Psoas muscle (tissue), 8 donors: Measurements from ENCODE around the gene MKNK2. TPM values are rescaled to one million over a fixed set of nuclear protein-coding genes. Genes with fewer than 3 reads are reported as not detected.

Source experiments
- ATAC-seq, 4 donors: fragments of 200-7000 bp; cut with Tn5 transposase; one replicate each; pipeline ENCODE4 v1.9.1; 2020; ENCODE audit warnings: moderate library complexity in 3 of 4, mild to moderate bottlenecking in 2 of 4
- DNase-seq, 2 donors: peaks; one replicate each; pipeline ENCODE4 v3.0.0-alpha.2; 2020
- H3K27ac ChIP-seq: fragments of 200-600 bp; one replicate; pipeline ENCODE4 v1.8.0; 2022
- H3K27me3 ChIP-seq, 3 donors: fragments of 200-600 bp in 1 of 3; one replicate each; pipeline versions ENCODE4 v1.6.1 to v1.8.0; 2013 to 2022; ENCODE audit warnings: low read length in 2 of 3, mild to moderate bottlenecking in 2 of 3, moderate library complexity in 1 of 3; ENCODE audit not compliant: insufficient read depth in 3 of 3
- H3K36me3 ChIP-seq, 2 donors: fragments of 200-600 bp in 1 of 2; one replicate each; pipeline versions ENCODE4 v1.6.1 to v1.8.0; 2013 to 2022; ENCODE audit warnings: low read depth in 1 of 2, mild to moderate bottlenecking in 1 of 2, moderate library complexity in 1 of 2; ENCODE audit not compliant: insufficient read depth in 1 of 2
- H3K4me1 ChIP-seq: fragments of 200-600 bp; one replicate; pipeline ENCODE4 v1.8.0; 2022
- H3K4me3 ChIP-seq: fragments of 200-600 bp; one replicate; pipeline ENCODE4 v1.8.0; 2022; ENCODE audit warnings: mild to moderate bottlenecking
- H3K9me3 ChIP-seq: fragments of 200-600 bp; one replicate; pipeline ENCODE4 v1.8.0; 2022
- WGBS, 3 donors: extraction: QIAGEN DNeasy Blood & Tissue Kit; methylation state at CpG; one replicate each; pipeline versions ENCODE4 v1.1.6 to v1.1.7; 2013; 5-methylcytosine and 5-hydroxymethylcytosine counted together
- intact Hi-C, 2 donors: fragments of 100-400 bp; cut with DNase I; formaldehyde crosslinking; loops; one replicate each; pipeline versions ENCODE4 v1.11.0 to v1.14.2; 2022
- polyA plus RNA-seq, 3 donors: library from polyadenylated mRNA; stranded (reverse); fragments of 200-250 nt; gene quantifications; one replicate each; pipeline ENCODE4 v1.2.3, GENCODE V29; 2013
- total RNA-seq, 4 donors: library from RNA; stranded (reverse); fragmentation: NEBNext Ultra II Directional in 2 of 4; extraction: Animal tissue kit (Norgen Biotek cat#: 25700) in 2 of 4; gene quantifications; one replicate each; pipeline versions ENCODE4 v1.2.1 to v1.2.4, GENCODE V29; 2021 to 2023
- TF ChIP-seq, protein P1 (sequence below): fragments of 200-600 bp; IDR thresholded peaks from one replicate; pipeline ENCODE4 v1.8.0; 2022; ENCODE audit warnings: antibody characterized with exemption
- donor health status: healthy with polysubstance abuse.
- donor health status: DM: no; HTN: no; CAD: no; lungs with moderate emphysema.
- donor health status: Bipolar disorder and iron deficiency.
- donor health status: healthy.
- donor health status: DM: yes; HTN: yes; CAD: no.
- donor health status: DM: no; HTN: no; CAD: no.
- donor health status: DM: no; HTN: no; CAD: no.
- donor health status: DM: yes; HTN: yes; CAD: no.

The MKNK2 gene
- total and polyA plus RNA-seq, 7 donors, result 793 to 2,795 (median 1,017) TPM

DNA sequence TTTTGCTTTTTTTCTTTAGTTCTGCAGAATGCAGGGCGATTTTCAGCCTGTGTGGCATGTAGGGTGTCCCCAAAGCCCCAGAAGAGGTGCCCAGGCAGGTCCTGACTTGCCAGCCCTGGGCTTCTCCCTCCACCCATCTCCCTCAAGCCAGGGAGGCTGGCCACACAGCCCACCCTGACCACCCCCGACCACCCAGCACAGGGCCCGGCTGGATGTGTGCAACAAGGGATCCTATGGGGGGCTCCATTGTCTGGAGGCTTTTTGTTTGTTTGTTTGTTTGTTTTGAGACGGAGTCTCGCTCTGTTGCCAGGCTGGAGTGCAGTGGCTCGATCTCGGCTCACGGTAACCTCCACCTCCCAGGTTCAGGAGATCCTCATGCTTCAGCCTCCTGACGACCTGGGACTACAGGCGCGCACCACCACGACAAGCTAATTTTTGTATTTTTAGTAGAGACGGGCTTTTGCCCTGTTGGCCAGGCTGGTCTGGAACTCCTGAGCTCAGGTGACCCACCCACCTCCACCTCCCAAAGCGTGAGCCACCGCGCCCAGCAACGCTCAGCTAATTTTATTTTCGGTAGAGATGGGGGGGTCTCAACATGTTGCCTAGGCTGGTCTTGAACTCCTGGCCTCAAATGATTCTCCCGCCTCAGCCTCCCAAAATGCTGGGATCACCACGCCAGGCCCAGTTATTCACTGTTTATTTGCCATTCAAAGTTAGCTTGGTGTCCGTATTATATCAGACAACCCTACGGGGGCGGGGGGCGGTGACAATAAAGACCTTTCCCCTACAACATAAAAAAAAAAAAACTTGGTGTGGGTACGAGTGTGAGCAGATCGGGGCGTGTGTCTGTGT is 7.8 kb upstream of the MKNK2 start:
- intact Hi-C loops, result no loop called here
- DNase-seq (peak in 1 of 2 donors; percentile 47), ATAC-seq (no peak)
- Histone ChIP-seq H3K4me1 (peaks cover 57% of the 10 kb centered on the region), H3K9me3 (no peaks in the 10 kb centered on the region), H3K4me3 (peak overlapping the region; percentile 79), H3K27me3 (no peaks in the 10 kb centered on the region), H3K36me3 (no peaks in the 10 kb centered on the region), H3K27ac (peak overlapping the region; percentile 97)
- TF ChIP-seq, protein P1, sequence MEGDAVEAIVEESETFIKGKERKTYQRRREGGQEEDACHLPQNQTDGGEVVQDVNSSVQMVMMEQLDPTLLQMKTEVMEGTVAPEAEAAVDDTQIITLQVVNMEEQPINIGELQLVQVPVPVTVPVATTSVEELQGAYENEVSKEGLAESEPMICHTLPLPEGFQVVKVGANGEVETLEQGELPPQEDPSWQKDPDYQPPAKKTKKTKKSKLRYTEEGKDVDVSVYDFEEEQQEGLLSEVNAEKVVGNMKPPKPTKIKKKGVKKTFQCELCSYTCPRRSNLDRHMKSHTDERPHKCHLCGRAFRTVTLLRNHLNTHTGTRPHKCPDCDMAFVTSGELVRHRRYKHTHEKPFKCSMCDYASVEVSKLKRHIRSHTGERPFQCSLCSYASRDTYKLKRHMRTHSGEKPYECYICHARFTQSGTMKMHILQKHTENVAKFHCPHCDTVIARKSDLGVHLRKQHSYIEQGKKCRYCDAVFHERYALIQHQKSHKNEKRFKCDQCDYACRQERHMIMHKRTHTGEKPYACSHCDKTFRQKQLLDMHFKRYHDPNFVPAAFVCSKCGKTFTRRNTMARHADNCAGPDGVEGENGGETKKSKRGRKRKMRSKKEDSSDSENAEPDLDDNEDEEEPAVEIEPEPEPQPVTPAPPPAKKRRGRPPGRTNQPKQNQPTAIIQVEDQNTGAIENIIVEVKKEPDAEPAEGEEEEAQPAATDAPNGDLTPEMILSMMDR, result no peak
- 85 to 88% (median 88%) methylated on average over 27 of the region's 27 CpGs for WGBS, 3 donors

GRCh38 chr19:2057484-2058469 is 6.7 kb upstream of the MKNK2 start:
- H3K27ac ChIP-seq, result peak overlapping the region; percentile 97
- H3K9me3 ChIP-seq, result no peaks in the 10 kb centered on the region
- DNase-seq, result peak in 1 of 2 donors; percentile 62
- H3K4me3 ChIP-seq, result no peak overlapping the region
- ATAC-seq, result no peak
- H3K36me3 ChIP-seq, result no peaks in the 10 kb centered on the region
- no peaks in the 10 kb centered on the region for H3K27me3 ChIP-seq
- TF ChIP-seq, protein P1, result no peak
- peaks cover 49% of the 10 kb centered on the region for H3K4me1 ChIP-seq
- 83 to 86% (median 85%) methylated on average over 22 to 23 of the region's 23 CpGs for WGBS, 3 donors
- intact Hi-C loops, result no loop called here

DNA sequence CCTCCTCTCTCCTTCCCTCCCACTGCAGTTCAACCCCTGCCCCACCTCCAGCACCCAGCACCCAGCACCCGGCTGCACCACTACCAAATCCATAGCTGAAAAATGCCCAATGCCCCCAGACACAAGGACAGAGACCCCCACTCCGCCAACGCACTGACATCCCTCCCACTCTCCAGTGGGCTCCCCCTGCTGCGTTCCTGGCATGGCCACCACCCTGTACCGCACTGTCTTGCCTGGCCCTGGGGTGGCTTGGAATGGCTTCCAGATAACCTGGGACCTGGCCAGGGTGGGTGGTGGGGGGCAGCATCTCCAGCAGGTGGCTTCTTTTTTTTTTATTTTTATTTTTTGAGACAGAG is 5.8 kb upstream of the MKNK2 start:
- Histone ChIP-seq H3K4me3 (no peak overlapping the region), H3K27ac (peak overlapping the region; percentile 97), H3K9me3 (no peaks in the 10 kb centered on the region), H3K27me3 (no peaks in the 10 kb centered on the region), H3K4me1 (peaks cover 40% of the 10 kb centered on the region), H3K36me3 (no peaks in the 10 kb centered on the region)
- DNase-seq (peak in 1 of 2 donors; percentile 54), ATAC-seq (no peak)
- WGBS, 3 donors, result 43 to 52% (median 46%) methylated on average over 5 of the region's 5 CpGs
- intact Hi-C loops, result no loop called here
- TF ChIP-seq, protein P1, result no peak

GRCh38 chr19:2055931-2056836 is 5.1 kb upstream of the MKNK2 start:
- Histone ChIP-seq H3K4me3 (peak overlapping the region; percentile 57), H3K27me3 (no peaks in the 10 kb centered on the region)
- 27 to 34% (median 31%) methylated on average over 18 to 22 of the region's 22 CpGs for WGBS, 3 donors

More at GRCh38 chr19:2055931-2056836, 5.1 kb upstream of the MKNK2 start:
- DNase-seq (peak; percentile 64 to 77), ATAC-seq (no peak)
- Histone ChIP-seq H3K27ac (peak overlapping the region; percentile 81), H3K4me1 (peaks cover 43% of the 10 kb centered on the region), H3K36me3 (no peaks in the 10 kb centered on the region), H3K9me3 (no peaks in the 10 kb centered on the region)
- intact Hi-C loops, result no loop called here
- TF ChIP-seq, protein P1, result no peak
